WTC11 (cell line): ENCODE results near the gene CLPTM1L.

Source experiments
- CTCF ChIP-seq: fragments of 200-600 bp; IDR thresholded peaks from 2 replicates; pipeline ENCODE4 v1.8.0; 2022; ENCODE audit warnings: antibody characterized with exemption
- FOXP1 ChIP-seq: sonication (generic); formaldehyde crosslinking; IDR thresholded peaks from 2 replicates; pipeline ENCODE4 v1.8.0; 2022; ENCODE audit warnings: missing genetic modification reagents, mild to moderate bottlenecking, moderate library complexity, borderline replicate concordance
- GABPB1 ChIP-seq: sonication (generic); formaldehyde crosslinking; IDR thresholded peaks from 2 replicates; pipeline ENCODE4 v1.8.1; 2023; ENCODE audit warnings: mild to moderate bottlenecking, missing genetic modification reagents
- NFYB ChIP-seq: sonication (generic); formaldehyde crosslinking; conservative IDR thresholded peaks from 2 replicates; pipeline ENCODE4 v1.8.0; 2022; ENCODE audit warnings: low read depth, missing genetic modification reagents
- SOX15 ChIP-seq: fragments of 250-450 bp; sonication (Bioruptor Pico); IDR thresholded peaks from 2 replicates; pipeline ENCODE4 v1.9.0; 2021; ENCODE audit warnings: mild to moderate bottlenecking
- ZNF317 ChIP-seq: sonication (generic); formaldehyde crosslinking; IDR thresholded peaks from 2 replicates; pipeline ENCODE4 v1.8.1; 2023; ENCODE audit warnings: low read depth, mild to moderate bottlenecking, moderate library complexity, missing genetic modification reagents, borderline replicate concordance
- ZNF416 ChIP-seq: fragments of 250-450 bp; sonication (Bioruptor Pico); IDR thresholded peaks from 2 replicates; pipeline ENCODE4 v1.9.0; 2021; ENCODE audit warnings: mild to moderate bottlenecking, inconsistent platforms

- TF ChIP-seq CTCF (no peak), ZNF416 (CRISPR knock-in tag) (no peak), SOX15 (CRISPR knock-in tag) (no peak), GABPB1 (CRISPR knock-in tag) (no peak), NFYB (CRISPR knock-in tag) (no peak), ZNF317 (CRISPR knock-in tag) (no peak), FOXP1 (no peak)
Measured at GRCh38 chr5:1329111-1329579, 15.8 kb downstream of the CLPTM1L start.
